Endothelial cell of hepatic sinusoid (primary cell): ENCODE measurements around the gene PPP2R5C.

Experiments used
- in situ Hi-C: cut with HindIII; loops from 2 replicates; pipeline ENCODE4 v1.10.0; 2017; ENCODE audit warnings: low sequenced_read_pairs

Gene PPP2R5C

GRCh38 chr14:101810897-101811621 lies 49.5 kb downstream of the PPP2R5C start:
- in situ Hi-C loops, result loop anchor here (5.0 kb wide), 2 partner anchors 34 to 36 kb away; no protein-coding TSS in a partner anchor

GRCh38 chr14:101812071-101812470 lies 50.6 kb downstream of the PPP2R5C start:
- in situ Hi-C loops, result loop anchor here (5.0 kb wide), 2 partner anchors 35 kb away; no protein-coding TSS in a partner anchor

GRCh38 chr14:101813171-101813759 lies 51.8 kb downstream of the PPP2R5C start:
- in situ Hi-C loops, result loop anchor here (5.0 kb wide), 2 partner anchors 34 to 36 kb away; no protein-coding TSS in a partner anchor

GRCh38 chr14:101813833-101814232 lies 52.3 kb downstream of the PPP2R5C start:
- in situ Hi-C loops, result loop anchor here (5.0 kb wide), 2 partner anchors 33 to 37 kb away; no protein-coding TSS in a partner anchor

- in situ Hi-C loops, result loop anchor here (5.0 kb wide), 2 partner anchors 32 to 38 kb away; no protein-coding TSS in a partner anchor
Measured at GRCh38 chr14:101814934-101815333, 53.4 kb downstream of the PPP2R5C start.

- in situ Hi-C loops, result no loop called here
Measured at GRCh38 chr14:101815994-101816393, 54.5 kb downstream of the PPP2R5C start.

- in situ Hi-C loops, result no loop called here
Measured at GRCh38 chr14:101817501-101818001, 56.0 kb downstream of the PPP2R5C start.

- in situ Hi-C loops, result no loop called here
Measured at GRCh38 chr14:101819251-101819990, 57.9 kb downstream of the PPP2R5C start.

- in situ Hi-C loops, result no loop called here
Measured at GRCh38 chr14:101820283-101820798, 58.8 kb downstream of the PPP2R5C start.

- in situ Hi-C loops, result no loop called here
Measured at GRCh38 chr14:101821528-101821927, 60.0 kb downstream of the PPP2R5C start.

- in situ Hi-C loops, result no loop called here
Measured at GRCh38 chr14:101823066-101823465, 61.6 kb downstream of the PPP2R5C start.

- in situ Hi-C loops, result no loop called here
Measured at GRCh38 chr14:101823511-101824120, 62.1 kb downstream of the PPP2R5C start.

GRCh38 chr14:101824339-101824727 lies 62.8 kb downstream of the PPP2R5C start:
- in situ Hi-C loops, result no loop called here

GRCh38 chr14:101825797-101826196 lies 64.3 kb downstream of the PPP2R5C start:
- in situ Hi-C loops, result no loop called here

- in situ Hi-C loops, result no loop called here
Measured at GRCh38 chr14:101826351-101826750, 64.8 kb downstream of the PPP2R5C start.

- in situ Hi-C loops, result no loop called here
Measured at GRCh38 chr14:101827286-101827685, 65.8 kb downstream of the PPP2R5C start.

GRCh38 chr14:101828046-101828445 lies 66.5 kb downstream of the PPP2R5C start:
- in situ Hi-C loops, result no loop called here

- in situ Hi-C loops, result no loop called here
Measured at GRCh38 chr14:101830271-101830670, 68.8 kb downstream of the PPP2R5C start.

GRCh38 chr14:101833045-101833444 lies 71.5 kb downstream of the PPP2R5C start:
- in situ Hi-C loops, result no loop called here

- in situ Hi-C loops, result no loop called here
Measured at GRCh38 chr14:101834397-101834796, 72.9 kb downstream of the PPP2R5C start.
